ENCODE measurements around the gene RRM1. TPM values are rescaled to one million over a fixed set of nuclear protein-coding genes. Genes with fewer than 3 reads are reported as not detected.

The RRM1 gene
- total and polyA plus RNA-seq, 7 donors, result 9.0 to 39.6 (median 28.5) TPM

DNA sequence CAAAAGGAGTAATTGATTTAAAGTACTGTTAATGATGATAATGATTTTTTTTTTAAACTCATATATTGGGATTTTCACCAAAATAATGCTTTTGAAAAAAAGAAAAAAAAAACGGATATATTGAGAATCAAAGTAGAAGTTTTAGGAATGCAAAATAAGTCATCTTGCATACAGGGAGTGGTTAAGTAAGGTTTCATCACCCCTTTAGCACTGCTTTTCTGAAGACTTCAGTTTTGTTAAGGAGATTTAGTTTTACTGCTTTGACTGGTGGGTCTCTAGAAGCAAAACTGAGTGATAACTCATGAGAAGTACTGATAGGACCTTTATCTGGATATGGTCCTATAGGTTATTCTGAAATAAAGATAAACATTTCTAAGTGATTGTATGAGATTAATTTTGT is 43.9 kb downstream of the RRM1 start:
- Histone ChIP-seq H3K27me3 (no peaks in the 10 kb centered on the region), H3K4me3 (no peak overlapping the region), H3K9me3 (peaks cover 0 to 5% (median 0%) of the 10 kb centered on the region in 4 donors), H3K27ac (no peak overlapping the region), H3K4me1 (no peaks in the 10 kb centered on the region), H3K36me3 (peaks cover 0 to 75% (median 17%) of the 10 kb centered on the region in 4 donors)
- 97 to 100% methylated on average over 1 of the region's 1 CpG for WGBS, 2 donors
- intact Hi-C loops (cut with DNase I), result no loop called here
- TF ChIP-seq, protein P1, sequence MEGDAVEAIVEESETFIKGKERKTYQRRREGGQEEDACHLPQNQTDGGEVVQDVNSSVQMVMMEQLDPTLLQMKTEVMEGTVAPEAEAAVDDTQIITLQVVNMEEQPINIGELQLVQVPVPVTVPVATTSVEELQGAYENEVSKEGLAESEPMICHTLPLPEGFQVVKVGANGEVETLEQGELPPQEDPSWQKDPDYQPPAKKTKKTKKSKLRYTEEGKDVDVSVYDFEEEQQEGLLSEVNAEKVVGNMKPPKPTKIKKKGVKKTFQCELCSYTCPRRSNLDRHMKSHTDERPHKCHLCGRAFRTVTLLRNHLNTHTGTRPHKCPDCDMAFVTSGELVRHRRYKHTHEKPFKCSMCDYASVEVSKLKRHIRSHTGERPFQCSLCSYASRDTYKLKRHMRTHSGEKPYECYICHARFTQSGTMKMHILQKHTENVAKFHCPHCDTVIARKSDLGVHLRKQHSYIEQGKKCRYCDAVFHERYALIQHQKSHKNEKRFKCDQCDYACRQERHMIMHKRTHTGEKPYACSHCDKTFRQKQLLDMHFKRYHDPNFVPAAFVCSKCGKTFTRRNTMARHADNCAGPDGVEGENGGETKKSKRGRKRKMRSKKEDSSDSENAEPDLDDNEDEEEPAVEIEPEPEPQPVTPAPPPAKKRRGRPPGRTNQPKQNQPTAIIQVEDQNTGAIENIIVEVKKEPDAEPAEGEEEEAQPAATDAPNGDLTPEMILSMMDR (IDR thresholded peaks at IDR 0.05), result no peak
- TF ChIP-seq POLR2A (IDR thresholded peaks at IDR 0.05) (no peak), EP300 (IDR thresholded peaks at IDR 0.05) (no peak), POLR2AphosphoS5 (IDR thresholded peaks at IDR 0.05) (no peak)
- no peak for DNase-seq

- no peak for DNase-seq
- intact Hi-C loops (cut with DNase I), result no loop called here
- Histone ChIP-seq H3K4me3 (no peak overlapping the region), H3K4me1 (no peaks in the 10 kb centered on the region), H3K27me3 (no peaks in the 10 kb centered on the region), H3K36me3 (peaks cover 0 to 58% (median 17%) of the 10 kb centered on the region in 4 donors), H3K27ac (no peak overlapping the region), H3K9me3 (peaks cover 0 to 5% (median 0%) of the 10 kb centered on the region in 4 donors)
- TF ChIP-seq POLR2AphosphoS5 (IDR thresholded peaks at IDR 0.05) (no peak), EP300 (IDR thresholded peaks at IDR 0.05) (no peak), POLR2A (IDR thresholded peaks at IDR 0.05) (no peak)
- TF ChIP-seq, protein P1 (IDR thresholded peaks at IDR 0.05), result no peak
- WGBS, 2 donors, result 96 to 99% methylated on average over 2 of the region's 2 CpGs
Measured at GRCh38 chr11:4140067-4140636, 45.6 kb downstream of the RRM1 start.

GRCh38 chr11:4146070-4146771 is 51.6 kb downstream of the RRM1 start:
- peaks cover 0 to 11% (median 0%) of the 10 kb centered on the region in 4 donors for H3K36me3 ChIP-seq
- no peaks in the 10 kb centered on the region for H3K9me3 ChIP-seq
- no peak overlapping the region for H3K4me3 ChIP-seq
- no peaks in the 10 kb centered on the region for H3K4me1 ChIP-seq
- 67 to 68% methylated on average over 7 of the region's 7 CpGs for WGBS, 2 donors
- no peaks in the 10 kb centered on the region for H3K27me3 ChIP-seq
- intact Hi-C loops (cut with DNase I), result no loop called here
- no peak overlapping the region for H3K27ac ChIP-seq
- TF ChIP-seq POLR2AphosphoS5 (IDR thresholded peaks at IDR 0.05) (no peak), EP300 (IDR thresholded peaks at IDR 0.05) (no peak), POLR2A (IDR thresholded peaks at IDR 0.05) (no peak)
- TF ChIP-seq, protein P1 (IDR thresholded peaks at IDR 0.05), result no peak
- DNase-seq, result no peak

DNA sequence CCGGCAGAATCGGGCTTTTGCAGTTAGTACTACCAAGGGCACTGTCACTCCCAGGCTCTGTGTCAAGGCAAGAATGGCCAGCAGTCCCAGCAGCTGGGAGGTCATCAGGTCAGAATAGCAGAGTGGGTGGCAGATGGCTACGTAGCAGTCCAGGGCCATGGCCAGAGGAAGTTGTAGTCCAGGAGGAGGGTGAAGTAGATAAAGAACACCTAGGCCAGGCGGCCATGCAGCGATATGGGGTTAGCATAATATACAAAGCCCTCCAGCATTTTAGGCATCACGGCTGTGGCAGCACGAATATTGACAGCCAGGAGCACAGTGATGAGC is 52.1 kb downstream of the RRM1 start:
- Histone ChIP-seq H3K9me3 (no peaks in the 10 kb centered on the region), H3K27ac (no peak overlapping the region), H3K36me3 (peaks cover 0 to 6% (median 0%) of the 10 kb centered on the region in 4 donors), H3K27me3 (no peaks in the 10 kb centered on the region), H3K4me3 (no peak overlapping the region), H3K4me1 (no peaks in the 10 kb centered on the region)
- intact Hi-C loops (cut with DNase I), result no loop called here
- no peak for DNase-seq
- TF ChIP-seq EP300 (IDR thresholded peaks at IDR 0.05) (no peak), POLR2A (IDR thresholded peaks at IDR 0.05) (no peak), POLR2AphosphoS5 (IDR thresholded peaks at IDR 0.05) (no peak)
- TF ChIP-seq, protein P1 (IDR thresholded peaks at IDR 0.05), result no peak
- 93 to 95% methylated on average over 7 of the region's 7 CpGs for WGBS, 2 donors

Data from sigmoid colon (tissue), 7 donors.